LNCAP (cell line): Measurements from ENCODE around the gene ATIC.

ENCODE experiments used
- CTCF ChIP-seq: fragments of 450-650 bp; IDR thresholded peaks from 2 replicates; pipeline ENCODE4 v1.5.1; 2017; ENCODE audit warnings: mild to moderate bottlenecking

Gene ATIC

GRCh38 chr2:215311625-215312396, at the start of gene ATIC:
Gene ATIC (plus strand): TSS chr2:215312059. CDS start chr2:215312143, 84 bp downstream.
- TF ChIP-seq CTCF: no peak

- no peak for TF ChIP-seq CTCF
Observed at GRCh38 chr2:215262303-215262702, 49.6 kb upstream of the ATIC start.

GRCh38 chr2:215262741-215263362, 49.0 kb upstream of the ATIC start:
- TF ChIP-seq CTCF: no peak

GRCh38 chr2:215264374-215264773, 47.5 kb upstream of the ATIC start:
- no peak for TF ChIP-seq CTCF

- peak; percentile 65 for TF ChIP-seq CTCF
Observed at GRCh38 chr2:215269397-215270117, 42.3 kb upstream of the ATIC start.

- TF ChIP-seq CTCF: 0 out of 2 replicates have a peak, but pooled peaks have one; percentile 7
Observed at GRCh38 chr2:215270118-215270451, 41.8 kb upstream of the ATIC start.

- no peak for TF ChIP-seq CTCF
Observed at GRCh38 chr2:215271446-215271845, 40.4 kb upstream of the ATIC start.
